HL-60 (cell line): ENCODE measurements around the gene NALCN.

Source experiments
- DNase-seq, 2 experiments: peaks; one replicate each; pipeline ENCODE4 v3.0.0-alpha.2; 2010 to 2020; ENCODE audit warnings: low read depth in 1 of 2, low spot score in 1 of 2
- H3K27ac ChIP-seq: fragments of 250-450 bp; sonication (Bioruptor Pico); replicated peaks from 2 replicates; pipeline ENCODE4 v1.5.1; 2020; ENCODE audit warnings: mild to moderate bottlenecking, moderate library complexity
- H3K27me3 ChIP-seq: fragments of 250-450 bp; sonication (Bioruptor Pico); 2 replicates; pipeline ENCODE4 v1.5.1; 2021; ENCODE audit warnings: mild to moderate bottlenecking, moderate library complexity; ENCODE audit not compliant: insufficient read depth, poor library complexity, severe bottlenecking
- H3K4me3 ChIP-seq: replicated peaks from 2 replicates; pipeline ENCODE4 v1.5.1; 2011; ENCODE audit warnings: mild to moderate bottlenecking, control low read depth, low read length; ENCODE audit not compliant: insufficient read depth
- GABPA ChIP-seq: IDR thresholded peaks from 2 replicates; pipeline ENCODE4 v1.6.1; 2012; ENCODE audit warnings: low read depth
- POLR2AphosphoS5 ChIP-seq: IDR thresholded peaks from 2 replicates; pipeline ENCODE4 v1.6.1; 2012; ENCODE audit warnings: low read depth
- REST ChIP-seq: IDR thresholded peaks from 2 replicates; pipeline ENCODE4 v1.6.1; 2012; ENCODE audit warnings: low read depth; ENCODE audit not compliant: insufficient replicate concordance
- SPI1 ChIP-seq: IDR thresholded peaks from 2 replicates; pipeline ENCODE4 v1.6.1; 2012; ENCODE audit warnings: low read depth, mild to moderate bottlenecking, borderline replicate concordance
- TF ChIP-seq, protein P1 (sequence below): IDR thresholded peaks from one replicate; pipeline ENCODE4 v1.5.1; 2011; ENCODE audit warnings: low read length, control low read depth, inconsistent platforms; ENCODE audit not compliant: insufficient read depth

Gene NALCN

GRCh38 chr13:101406791-101407190 lies 9.5 kb downstream of the NALCN start:
- H3K27me3 ChIP-seq = no peaks in the 10 kb centered on the region
- H3K27ac ChIP-seq = no peak overlapping the region
- TF ChIP-seq, protein P1, sequence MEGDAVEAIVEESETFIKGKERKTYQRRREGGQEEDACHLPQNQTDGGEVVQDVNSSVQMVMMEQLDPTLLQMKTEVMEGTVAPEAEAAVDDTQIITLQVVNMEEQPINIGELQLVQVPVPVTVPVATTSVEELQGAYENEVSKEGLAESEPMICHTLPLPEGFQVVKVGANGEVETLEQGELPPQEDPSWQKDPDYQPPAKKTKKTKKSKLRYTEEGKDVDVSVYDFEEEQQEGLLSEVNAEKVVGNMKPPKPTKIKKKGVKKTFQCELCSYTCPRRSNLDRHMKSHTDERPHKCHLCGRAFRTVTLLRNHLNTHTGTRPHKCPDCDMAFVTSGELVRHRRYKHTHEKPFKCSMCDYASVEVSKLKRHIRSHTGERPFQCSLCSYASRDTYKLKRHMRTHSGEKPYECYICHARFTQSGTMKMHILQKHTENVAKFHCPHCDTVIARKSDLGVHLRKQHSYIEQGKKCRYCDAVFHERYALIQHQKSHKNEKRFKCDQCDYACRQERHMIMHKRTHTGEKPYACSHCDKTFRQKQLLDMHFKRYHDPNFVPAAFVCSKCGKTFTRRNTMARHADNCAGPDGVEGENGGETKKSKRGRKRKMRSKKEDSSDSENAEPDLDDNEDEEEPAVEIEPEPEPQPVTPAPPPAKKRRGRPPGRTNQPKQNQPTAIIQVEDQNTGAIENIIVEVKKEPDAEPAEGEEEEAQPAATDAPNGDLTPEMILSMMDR = no peak
- TF ChIP-seq GABPA = no peak
- TF ChIP-seq SPI1 = no peak
- TF ChIP-seq REST = no peak
- no peak for TF ChIP-seq POLR2AphosphoS5
- no peak overlapping the region for H3K4me3 ChIP-seq
- no peak for DNase-seq

GRCh38 chr13:101401196-101401595 lies 15.1 kb downstream of the NALCN start:
- TF ChIP-seq SPI1 = no peak

GRCh38 chr13:101399365-101399764 lies 16.9 kb downstream of the NALCN start:
- no peak for DNase-seq
- Histone ChIP-seq H3K27ac (no peak overlapping the region), H3K27me3 (no peaks in the 10 kb centered on the region), H3K4me3 (no peak overlapping the region)
- TF ChIP-seq REST = no peak
- no peak for TF ChIP-seq GABPA
- TF ChIP-seq, protein P1 = no peak
- no peak for TF ChIP-seq SPI1
- TF ChIP-seq POLR2AphosphoS5 = no peak

More at GRCh38 chr13:101401196-101401595, 15.1 kb downstream of the NALCN start:
- Histone ChIP-seq H3K27ac (no peak overlapping the region), H3K4me3 (no peak overlapping the region), H3K27me3 (no peaks in the 10 kb centered on the region)
- no peak for DNase-seq

DNA sequence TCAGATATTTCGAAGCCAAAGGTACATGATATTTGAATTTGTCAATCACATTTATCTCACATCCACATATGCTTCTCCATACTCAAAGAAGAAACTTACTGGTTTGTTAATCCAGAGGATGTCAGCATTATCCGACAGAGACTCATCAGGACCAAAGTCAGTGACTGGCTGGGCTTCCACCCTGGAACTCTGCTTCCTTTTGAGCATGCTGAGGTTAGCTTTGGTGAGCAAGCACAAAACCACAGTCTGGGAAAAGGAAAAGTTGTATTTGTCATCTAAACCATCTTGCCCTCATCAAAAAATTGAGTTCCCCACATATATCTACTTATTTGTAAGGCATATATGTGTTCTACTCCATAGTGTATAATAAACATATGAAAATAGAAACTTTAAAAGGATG lies 17.4 kb downstream of the NALCN start:
- TF ChIP-seq, protein P1 = no peak
- TF ChIP-seq SPI1 (no peak), POLR2AphosphoS5 (no peak), REST (no peak), GABPA (no peak)
- no peak overlapping the region for H3K27ac ChIP-seq
- H3K27me3 ChIP-seq = no peaks in the 10 kb centered on the region
- no peak overlapping the region for H3K4me3 ChIP-seq
- no peak for DNase-seq
